ENCODE data around the gene HCFC1R1. TPM values are rescaled to one million over a fixed set of nuclear protein-coding genes. Genes with fewer than 3 reads are reported as not detected.

The HCFC1R1 gene
- polyA plus RNA-seq, 1 of the 3 experiments (the other 2 are of a cell fraction) = 54.9 TPM

GRCh38 chr16:2991566-2992261, 32.0 kb downstream of the HCFC1R1 start:
- Histone ChIP-seq H3K9ac (no peak overlapping the region), H3K9me2 (no peaks in the 10 kb centered on the region), H3K79me2 (ENCODE audit: insufficient read depth) (no peaks in the 10 kb centered on the region), H3K27me3 (ENCODE audit: insufficient read depth) (no peaks in the 10 kb centered on the region), H2AFZ (ENCODE audit: low read depth) (no peak overlapping the region), H3K4me1 (ENCODE audit: control insufficient read depth in 1 of 2, insufficient read depth in 2 of 2, low read depth in 1 of 2, low read length in 1 of 2) (peaks cover 0 to 2% of the 10 kb centered on the region in 2 experiments; a peak in 1 of 4 replicates), H3K9me3 (no peaks in the 10 kb centered on the region), H3F3A (replicated peaks; ENCODE audit: insufficient read depth) (no peaks in the 10 kb centered on the region), H4K20me1 (ENCODE audit: insufficient read depth) (no peaks in the 10 kb centered on the region), H3K4me3 (ENCODE audit: low read depth in 2 of 2, low read length in 1 of 2) (no peak overlapping the region), H3K27ac (ENCODE audit: low read depth in 2 of 2, low read length in 1 of 2) (no peak overlapping the region), H3K36me3 (replicated peaks in 1 of 2; ENCODE audit: control insufficient read depth in 1 of 2, insufficient read depth in 2 of 2, low read length in 1 of 2) (no peaks in the 10 kb centered on the region), H3K4me2 (no peak overlapping the region)
- no peak for TF ChIP-seq FOSL2 (IDR thresholded peaks at IDR 0.05; ENCODE audit: borderline replicate concordance, low read depth)
- no peak for TF ChIP-seq EP300 (IDR thresholded peaks at IDR 0.05; ENCODE audit: borderline replicate concordance in 1 of 2, low read depth in 1 of 2, low read length in 1 of 2)
- TF ChIP-seq NFIC (IDR thresholded peaks at IDR 0.05; ENCODE audit: borderline replicate concordance) = no peak
- no peak for TF ChIP-seq CTCF (IDR thresholded peaks at IDR 0.05)
- TF ChIP-seq MEF2A (IDR thresholded peaks at IDR 0.05; ENCODE audit: borderline replicate concordance, low read depth) = no peak
- TF ChIP-seq IRF3 (IDR thresholded peaks at IDR 0.05; ENCODE audit: low read depth, low read length) = no peak
- TF ChIP-seq NRF1 (IDR thresholded peaks at IDR 0.05; ENCODE audit: low read depth, low read length) = no peak
- no peak for TF ChIP-seq TCF12 (IDR thresholded peaks at IDR 0.05)
- no peak for TF ChIP-seq FOXM1 (IDR thresholded peaks at IDR 0.05; ENCODE audit: low read depth)
- no peak for TF ChIP-seq POLR2AphosphoS5 (IDR thresholded peaks at IDR 0.05; ENCODE audit: low read depth, low read length)
- TF ChIP-seq YY1 (IDR thresholded peaks at IDR 0.05; ENCODE audit: low read depth) = no peak
- ChIA-PET POLR2A (no interaction called here), CTCF (interaction anchor here (0.8 to 1.3 kb wide), 5 partner anchors 7 to 40 kb away, joined by 3 to 7 read pairs (median 4); partner anchors contain the start of gene PAQR4)
- WGBS (ENCODE audit: low lambda C conversion rate) = 76% methylated on average over 8 of the region's 12 CpGs
- no peak for DNase-seq

GRCh38 chr16:2990891-2991290, 32.9 kb downstream of the HCFC1R1 start:
- Histone ChIP-seq H3K9ac (no peak overlapping the region), H2AFZ (ENCODE audit: low read depth) (no peak overlapping the region), H3K9me2 (no peaks in the 10 kb centered on the region), H3K27ac (ENCODE audit: low read depth in 2 of 2, low read length in 1 of 2) (no peak overlapping the region), H3K27me3 (ENCODE audit: insufficient read depth) (no peaks in the 10 kb centered on the region), H3K9me3 (no peaks in the 10 kb centered on the region), H3K4me1 (ENCODE audit: control insufficient read depth in 1 of 2, insufficient read depth in 2 of 2, low read depth in 1 of 2, low read length in 1 of 2) (peaks cover 0 to 10% of the 10 kb centered on the region in 2 experiments; a peak in 1 of 4 replicates), H3K36me3 (replicated peaks in 1 of 2; ENCODE audit: control insufficient read depth in 1 of 2, insufficient read depth in 2 of 2, low read length in 1 of 2) (no peaks in the 10 kb centered on the region), H3K4me2 (no peak overlapping the region), H3K4me3 (ENCODE audit: low read depth in 2 of 2, low read length in 1 of 2) (no peak overlapping the region), H4K20me1 (ENCODE audit: insufficient read depth) (no peaks in the 10 kb centered on the region), H3K79me2 (ENCODE audit: insufficient read depth) (no peaks in the 10 kb centered on the region), H3F3A (replicated peaks; ENCODE audit: insufficient read depth) (no peaks in the 10 kb centered on the region)
- POLR2A ChIA-PET = no interaction called here
- 65% methylated on average over 7 of the region's 10 CpGs for WGBS (ENCODE audit: low lambda C conversion rate)
- CTCF ChIA-PET = interaction anchor here (0.8 to 1.2 kb wide), 2 partner anchors 37 to 41 kb away, joined by 3 to 4 read pairs; no protein-coding TSS in a partner anchor
- no peak for DNase-seq
- TF ChIP-seq RCOR1 (IDR thresholded peaks at IDR 0.05; ENCODE audit: low read length) = no peak
- TF ChIP-seq RFX5 (IDR thresholded peaks at IDR 0.05; ENCODE audit: low read length) = no peak
- no peak for TF ChIP-seq NFIC (IDR thresholded peaks at IDR 0.05; ENCODE audit: borderline replicate concordance)
- no peak for TF ChIP-seq PBX3 (IDR thresholded peaks at IDR 0.05)
- no peak for TF ChIP-seq TEAD4 (IDR thresholded peaks at IDR 0.05; ENCODE audit: borderline replicate concordance, insufficient read depth)
- TF ChIP-seq JUND (IDR thresholded peaks at IDR 0.05) = no peak
- no peak for TF ChIP-seq USF1 (IDR thresholded peaks at IDR 0.05; ENCODE audit: borderline replicate concordance, low read depth)
- no peak for TF ChIP-seq SMC3 (IDR thresholded peaks at IDR 0.05; ENCODE audit: low read depth, low read length)
- no peak for TF ChIP-seq POLR2AphosphoS5 (IDR thresholded peaks at IDR 0.05; ENCODE audit: low read depth, low read length)
- TF ChIP-seq IRF3 (IDR thresholded peaks at IDR 0.05; ENCODE audit: low read depth, low read length) = no peak
- TF ChIP-seq NRF1 (IDR thresholded peaks at IDR 0.05; ENCODE audit: low read depth, low read length) = no peak
- TF ChIP-seq CHD2 (IDR thresholded peaks at IDR 0.05; ENCODE audit: low read length, partially characterized antibody) = no peak
- no peak for TF ChIP-seq EP300 (IDR thresholded peaks at IDR 0.05; ENCODE audit: borderline replicate concordance in 1 of 2, low read depth in 1 of 2, low read length in 1 of 2)
